ENCODE data around the gene COBL.

GRCh38 chr7:51010534-51010933 is 306.1 kb downstream of the COBL start:
- TF ChIP-seq POLR2AphosphoS5 (IDR thresholded peaks at IDR 0.05) (no peak), POLR2A (IDR thresholded peaks at IDR 0.05) (no peak)
- TF ChIP-seq, protein P1, sequence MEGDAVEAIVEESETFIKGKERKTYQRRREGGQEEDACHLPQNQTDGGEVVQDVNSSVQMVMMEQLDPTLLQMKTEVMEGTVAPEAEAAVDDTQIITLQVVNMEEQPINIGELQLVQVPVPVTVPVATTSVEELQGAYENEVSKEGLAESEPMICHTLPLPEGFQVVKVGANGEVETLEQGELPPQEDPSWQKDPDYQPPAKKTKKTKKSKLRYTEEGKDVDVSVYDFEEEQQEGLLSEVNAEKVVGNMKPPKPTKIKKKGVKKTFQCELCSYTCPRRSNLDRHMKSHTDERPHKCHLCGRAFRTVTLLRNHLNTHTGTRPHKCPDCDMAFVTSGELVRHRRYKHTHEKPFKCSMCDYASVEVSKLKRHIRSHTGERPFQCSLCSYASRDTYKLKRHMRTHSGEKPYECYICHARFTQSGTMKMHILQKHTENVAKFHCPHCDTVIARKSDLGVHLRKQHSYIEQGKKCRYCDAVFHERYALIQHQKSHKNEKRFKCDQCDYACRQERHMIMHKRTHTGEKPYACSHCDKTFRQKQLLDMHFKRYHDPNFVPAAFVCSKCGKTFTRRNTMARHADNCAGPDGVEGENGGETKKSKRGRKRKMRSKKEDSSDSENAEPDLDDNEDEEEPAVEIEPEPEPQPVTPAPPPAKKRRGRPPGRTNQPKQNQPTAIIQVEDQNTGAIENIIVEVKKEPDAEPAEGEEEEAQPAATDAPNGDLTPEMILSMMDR (IDR thresholded peaks at IDR 0.05), result no peak

All from suprapubic skin (tissue), 4 donors.